HUES48 (cell line): ENCODE measurements around the gene PREX1.

Experiments
- H3K27ac ChIP-seq: one replicate; pipeline ENCODE4 v1.7.0; 2013; ENCODE audit warnings: low read depth, low read length, inconsistent platforms
- H3K27me3 ChIP-seq: 2 replicates; pipeline ENCODE4 v1.6.1; 2013; ENCODE audit warnings: mild to moderate bottlenecking, low read length; ENCODE audit not compliant: control insufficient read depth, insufficient read depth
- H3K36me3 ChIP-seq: 2 replicates; pipeline ENCODE4 v1.6.1; 2013; ENCODE audit warnings: low read length; ENCODE audit not compliant: control insufficient read depth, insufficient read depth
- H3K4me1 ChIP-seq: 2 replicates; pipeline ENCODE4 v1.6.1; 2013; ENCODE audit warnings: mild to moderate bottlenecking, low read length; ENCODE audit not compliant: control insufficient read depth, insufficient read depth
- H3K4me3 ChIP-seq: 2 replicates; pipeline ENCODE4 v1.5.1; 2013; ENCODE audit warnings: mild to moderate bottlenecking, low read depth, low read length
- H3K9ac ChIP-seq: 2 replicates; pipeline ENCODE4 v1.6.1; 2013; ENCODE audit warnings: mild to moderate bottlenecking, low read depth, low read length, moderate library complexity
- H3K9me3 ChIP-seq: 2 replicates; pipeline ENCODE4 v1.6.1; 2013; ENCODE audit warnings: low read length; ENCODE audit not compliant: control insufficient read depth, insufficient read depth

PREX1 gene

GRCh38 chr20:48703511-48704219, 124.1 kb downstream of the PREX1 start:
- H3K4me3 ChIP-seq: no peak overlapping the region
- H3K27ac ChIP-seq: no peak overlapping the region
- H3K36me3 ChIP-seq: no peaks in the 10 kb centered on the region
- H3K9ac ChIP-seq: no peak overlapping the region
- no peaks in the 10 kb centered on the region for H3K27me3 ChIP-seq
- H3K9me3 ChIP-seq: no peaks in the 10 kb centered on the region
- H3K4me1 ChIP-seq: no peaks in the 10 kb centered on the region

GRCh38 chr20:48703107-48703506, 124.7 kb downstream of the PREX1 start:
- Histone ChIP-seq H3K27me3 (no peaks in the 10 kb centered on the region), H3K9me3 (no peaks in the 10 kb centered on the region), H3K9ac (no peak overlapping the region), H3K4me1 (no peaks in the 10 kb centered on the region), H3K4me3 (no peak overlapping the region), H3K27ac (no peak overlapping the region), H3K36me3 (no peaks in the 10 kb centered on the region)

DNA sequence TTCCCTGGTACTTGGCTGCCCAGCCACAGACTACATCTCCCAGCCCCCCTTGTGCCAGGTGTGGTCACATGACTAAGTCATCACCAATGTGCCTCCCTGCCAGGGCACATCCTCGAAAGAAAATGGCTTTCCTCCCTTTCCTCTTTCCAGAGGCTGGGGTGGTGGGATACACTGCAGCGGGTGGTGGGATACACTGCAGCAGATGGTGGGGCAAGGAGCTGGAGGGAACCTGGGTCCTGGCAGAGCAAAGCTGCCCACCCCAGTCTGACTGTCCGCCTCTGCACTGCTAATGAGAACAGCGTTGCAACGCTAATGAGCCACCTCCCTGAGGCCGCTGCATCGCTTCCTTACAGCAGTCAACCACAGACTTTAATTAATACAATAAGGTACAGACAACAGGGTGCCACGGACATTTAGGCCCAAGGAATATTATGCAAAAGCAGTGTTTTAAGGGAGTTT, 125.3 kb downstream of the PREX1 start:
- Histone ChIP-seq H3K9me3 (no peaks in the 10 kb centered on the region), H3K9ac (no peak overlapping the region), H3K36me3 (no peaks in the 10 kb centered on the region), H3K4me1 (no peaks in the 10 kb centered on the region), H3K4me3 (no peak overlapping the region), H3K27ac (no peak overlapping the region), H3K27me3 (no peaks in the 10 kb centered on the region)

DNA sequence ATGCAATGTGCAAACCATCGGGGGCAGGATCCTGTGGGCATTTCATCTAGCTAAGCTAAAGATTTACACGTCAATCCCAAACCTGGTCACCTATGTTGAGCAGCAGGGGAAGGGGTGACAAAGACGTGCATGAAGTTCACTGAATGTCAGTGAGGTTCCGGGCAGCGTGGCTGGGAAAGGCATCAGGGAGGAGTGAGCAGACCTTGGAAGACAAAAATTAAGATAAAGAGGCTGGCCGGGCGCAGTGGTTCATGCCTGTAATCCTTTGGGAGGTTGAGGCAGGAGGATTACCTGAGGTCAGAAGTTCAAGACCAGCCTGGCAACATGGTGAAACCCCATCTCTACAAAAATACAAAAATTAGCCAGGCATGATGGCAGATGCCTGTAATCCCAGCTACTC, 126.1 kb downstream of the PREX1 start:
- Histone ChIP-seq H3K9ac (no peak overlapping the region), H3K4me3 (no peak overlapping the region), H3K4me1 (no peaks in the 10 kb centered on the region), H3K27me3 (no peaks in the 10 kb centered on the region), H3K9me3 (no peaks in the 10 kb centered on the region), H3K27ac (no peak overlapping the region), H3K36me3 (no peaks in the 10 kb centered on the region)

DNA sequence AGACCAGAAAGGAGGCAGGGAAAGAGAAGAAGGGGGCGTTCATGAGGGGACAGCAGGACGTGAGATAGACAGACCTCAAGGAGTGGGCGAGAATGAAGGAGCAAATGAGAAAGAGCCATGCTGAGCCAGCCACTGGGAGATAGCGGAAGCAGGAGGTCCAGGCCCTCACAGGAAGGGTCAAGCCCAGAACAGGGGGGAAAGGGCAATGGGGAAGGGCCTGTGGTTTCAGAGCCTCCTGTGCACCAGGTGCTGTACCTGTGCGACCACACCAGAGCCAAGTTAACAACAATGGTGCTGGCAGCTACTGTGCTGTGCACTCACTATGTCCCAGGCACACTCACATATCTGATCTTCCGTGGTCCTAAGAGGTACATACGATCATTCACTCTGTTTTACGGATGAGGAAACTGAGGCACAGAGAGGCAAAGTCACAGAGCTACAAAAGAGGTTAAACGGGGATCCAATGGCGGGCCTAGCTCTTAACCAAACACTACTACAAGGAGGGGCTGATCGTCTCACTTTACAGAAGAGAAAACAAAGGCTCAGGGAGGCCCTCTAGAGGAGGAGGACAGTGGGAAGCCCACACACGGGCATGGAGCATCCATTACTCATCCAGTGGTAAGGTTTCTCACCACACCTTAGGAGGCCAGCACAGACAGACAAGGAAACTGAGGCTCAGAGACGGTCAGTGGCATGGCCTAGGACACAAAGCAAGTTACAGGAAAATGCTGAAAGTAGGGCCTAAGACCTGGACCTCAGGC, 129.1 kb downstream of the PREX1 start:
- Histone ChIP-seq H3K9me3 (no peaks in the 10 kb centered on the region), H3K4me1 (no peaks in the 10 kb centered on the region), H3K36me3 (no peaks in the 10 kb centered on the region), H3K4me3 (no peak overlapping the region), H3K27ac (no peak overlapping the region), H3K9ac (no peak overlapping the region), H3K27me3 (no peaks in the 10 kb centered on the region)

- Histone ChIP-seq H3K9me3 (no peaks in the 10 kb centered on the region), H3K4me3 (no peak overlapping the region), H3K4me1 (no peaks in the 10 kb centered on the region), H3K27me3 (no peaks in the 10 kb centered on the region), H3K27ac (no peak overlapping the region), H3K36me3 (no peaks in the 10 kb centered on the region), H3K9ac (no peak overlapping the region)
Observed at GRCh38 chr20:48697845-48698491, 129.8 kb downstream of the PREX1 start.

- H3K9me3 ChIP-seq: no peaks in the 10 kb centered on the region
Observed at GRCh38 chr20:48696671-48697070, 131.1 kb downstream of the PREX1 start.

DNA sequence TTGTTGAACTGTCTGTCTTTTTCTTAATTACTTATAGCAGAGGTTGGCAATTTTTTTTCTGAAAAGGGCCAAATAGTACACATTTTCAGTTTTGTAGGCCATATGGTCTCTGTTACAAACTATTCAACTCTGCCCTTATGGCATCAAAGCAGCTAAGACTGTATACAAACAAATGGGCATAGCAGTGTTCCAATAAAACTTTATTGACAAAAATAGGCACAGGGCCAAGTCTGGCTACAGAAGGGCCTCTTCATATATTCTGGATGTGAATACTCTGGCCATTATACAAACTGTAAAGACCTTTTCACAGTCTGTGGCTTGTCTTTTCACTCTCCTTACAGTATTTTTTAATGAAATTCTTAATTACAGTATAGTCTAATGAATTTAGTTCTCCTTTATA, 132.1 kb downstream of the PREX1 start:
- H3K27me3 ChIP-seq: no peaks in the 10 kb centered on the region
- H3K9ac ChIP-seq: no peak overlapping the region
- no peak overlapping the region for H3K4me3 ChIP-seq
- H3K27ac ChIP-seq: no peak overlapping the region
- H3K9me3 ChIP-seq: no peaks in the 10 kb centered on the region
- H3K4me1 ChIP-seq: no peaks in the 10 kb centered on the region
- H3K36me3 ChIP-seq: no peaks in the 10 kb centered on the region

More at GRCh38 chr20:48696671-48697070, 131.1 kb downstream of the PREX1 start:
- no peak overlapping the region for H3K4me3 ChIP-seq
- H3K27ac ChIP-seq: no peak overlapping the region
- no peaks in the 10 kb centered on the region for H3K36me3 ChIP-seq
- no peaks in the 10 kb centered on the region for H3K4me1 ChIP-seq
- H3K9ac ChIP-seq: no peak overlapping the region
- H3K27me3 ChIP-seq: no peaks in the 10 kb centered on the region

GRCh38 chr20:48695255-48695654, 132.5 kb downstream of the PREX1 start:
- Histone ChIP-seq H3K9ac (no peak overlapping the region), H3K36me3 (no peaks in the 10 kb centered on the region), H3K9me3 (no peaks in the 10 kb centered on the region), H3K27me3 (no peaks in the 10 kb centered on the region), H3K27ac (no peak overlapping the region), H3K4me3 (no peak overlapping the region), H3K4me1 (no peaks in the 10 kb centered on the region)

- H3K36me3 ChIP-seq: no peaks in the 10 kb centered on the region
- H3K9ac ChIP-seq: no peak overlapping the region
- no peak overlapping the region for H3K27ac ChIP-seq
- H3K4me3 ChIP-seq: no peak overlapping the region
- no peaks in the 10 kb centered on the region for H3K27me3 ChIP-seq
- no peaks in the 10 kb centered on the region for H3K4me1 ChIP-seq
- no peaks in the 10 kb centered on the region for H3K9me3 ChIP-seq
Observed at GRCh38 chr20:48694381-48694865, 133.4 kb downstream of the PREX1 start.

GRCh38 chr20:48691523-48691922, 136.3 kb downstream of the PREX1 start:
- H3K9ac ChIP-seq: no peak overlapping the region
- H3K27me3 ChIP-seq: no peaks in the 10 kb centered on the region
- no peak overlapping the region for H3K27ac ChIP-seq
- no peaks in the 10 kb centered on the region for H3K36me3 ChIP-seq
- no peaks in the 10 kb centered on the region for H3K4me1 ChIP-seq
- no peak overlapping the region for H3K4me3 ChIP-seq
- H3K9me3 ChIP-seq: no peaks in the 10 kb centered on the region
